Fibroblast of skin of abdomen (primary cell): Measurements from ENCODE around the gene GSG1L.

Experiments used
- DNase-seq: peaks from one replicate; pipeline ENCODE4 v3.0.0-alpha.2; 2013

Gene GSG1L

GRCh38 chr16:28062847-28063521 lies 530 bp downstream of the GSG1L start:
- peak; percentile 12 for DNase-seq

DNA sequence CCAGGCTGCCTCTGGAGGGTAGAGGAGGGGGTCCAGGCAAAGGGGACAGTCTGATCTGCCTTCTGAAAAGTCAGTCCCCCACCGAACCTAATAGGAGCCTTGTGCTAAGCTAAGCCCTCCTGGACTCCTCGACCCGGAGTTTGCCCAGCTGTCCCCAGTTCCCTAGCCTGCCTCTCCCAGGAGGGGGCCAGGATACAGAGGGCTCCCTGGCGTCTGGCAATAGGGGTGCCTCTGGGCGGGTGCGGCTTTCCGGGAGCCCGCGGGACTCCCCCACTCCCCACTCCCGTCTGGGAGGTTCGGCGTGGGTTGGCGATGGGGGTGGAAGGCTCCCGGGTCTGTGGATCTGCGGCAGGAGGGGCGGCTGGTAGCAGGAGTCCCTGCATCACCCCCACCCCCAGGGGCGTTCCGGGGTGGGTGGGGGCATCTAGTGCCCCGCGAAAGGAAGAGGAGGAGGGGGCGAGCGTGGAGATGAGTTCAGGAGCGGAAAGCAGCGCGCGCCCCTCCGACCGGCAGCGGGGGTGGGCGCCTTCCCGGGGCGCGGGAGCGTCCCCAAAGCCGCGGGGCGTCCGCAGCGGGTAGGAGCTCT lies 1.2 kb downstream of the GSG1L start:
- no peak for DNase-seq

DNA sequence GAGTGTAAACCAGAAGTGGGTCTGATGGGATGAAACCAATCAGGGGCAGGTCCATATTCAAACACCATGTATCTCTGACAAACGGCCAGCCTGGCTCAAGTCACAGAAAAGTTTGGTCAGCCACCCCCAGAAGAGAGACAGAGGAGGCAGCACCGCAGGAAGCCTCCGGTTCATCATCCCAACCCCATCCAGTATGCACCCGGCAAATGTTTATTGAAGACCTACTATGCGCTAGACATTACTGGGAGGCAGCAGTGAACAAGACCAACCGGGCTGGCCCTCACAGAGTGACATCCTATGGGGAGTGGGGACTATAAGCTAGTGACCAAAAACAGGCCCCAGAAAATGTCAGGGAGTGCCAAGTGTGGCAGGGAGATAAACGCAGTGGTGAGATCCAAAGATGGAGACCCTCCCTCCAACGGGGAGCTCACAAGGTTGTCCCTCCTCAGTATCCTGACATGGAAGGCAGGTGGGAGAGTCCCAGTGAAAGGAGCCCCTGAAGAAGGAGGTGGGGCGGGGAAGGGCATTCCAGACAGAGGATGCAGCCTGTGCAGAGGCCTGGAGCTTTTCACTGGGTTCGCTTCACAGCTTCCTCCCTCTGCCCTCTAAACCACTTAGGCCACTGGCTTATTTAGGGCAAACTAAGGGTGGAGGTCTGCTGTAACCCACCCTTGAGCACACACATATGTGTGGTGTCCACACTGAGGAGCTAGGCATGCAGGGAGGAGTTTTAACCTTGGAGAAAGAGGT lies 2.0 kb downstream of the GSG1L start:
- DNase-seq: no peak

GRCh38 chr16:28059841-28060575 lies 3.5 kb downstream of the GSG1L start:
- DNase-seq: no peak

GRCh38 chr16:28058839-28059589 lies 4.5 kb downstream of the GSG1L start:
- DNase-seq: no peak

DNA sequence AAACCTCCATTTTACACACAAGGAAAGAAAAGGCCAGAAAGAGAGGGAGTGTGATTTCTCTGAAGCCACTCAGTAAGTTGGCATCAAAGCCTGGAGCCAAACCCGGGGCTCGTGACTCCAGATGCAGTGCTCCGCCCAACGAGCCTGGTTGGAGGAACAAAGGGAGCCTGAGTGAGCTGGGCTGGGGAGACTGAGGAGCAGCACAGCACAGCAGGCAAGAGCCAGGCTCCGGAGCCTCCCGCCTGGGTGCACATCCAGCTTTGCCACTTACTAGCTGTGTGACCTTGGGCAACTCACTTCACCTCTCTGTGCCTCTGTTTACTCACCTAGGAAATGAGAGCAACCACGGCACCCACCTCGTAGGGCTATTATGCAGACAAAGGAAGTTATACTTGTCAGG lies 5.6 kb downstream of the GSG1L start:
- no peak for DNase-seq

DNA sequence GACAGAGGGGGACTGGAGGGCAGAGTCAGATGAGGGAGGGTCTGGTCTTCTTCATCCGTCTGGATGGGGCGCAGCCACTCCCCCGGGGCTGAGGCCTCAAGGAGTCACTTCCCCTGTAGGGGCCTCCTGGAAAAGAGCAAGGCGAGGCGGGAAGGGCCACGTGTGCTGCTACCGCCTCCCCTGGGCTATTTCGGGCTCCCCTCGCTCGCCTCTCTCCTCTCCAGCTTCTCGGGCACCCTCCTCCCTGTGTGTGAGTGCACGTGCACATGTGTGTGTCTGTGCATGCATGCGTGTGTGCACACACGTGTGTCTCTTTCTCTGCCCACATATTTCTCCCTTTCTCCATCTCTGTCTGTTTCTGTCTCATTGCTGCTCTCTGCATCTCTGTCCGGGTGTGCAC lies 10.1 kb downstream of the GSG1L start:
- no peak for DNase-seq

DNA sequence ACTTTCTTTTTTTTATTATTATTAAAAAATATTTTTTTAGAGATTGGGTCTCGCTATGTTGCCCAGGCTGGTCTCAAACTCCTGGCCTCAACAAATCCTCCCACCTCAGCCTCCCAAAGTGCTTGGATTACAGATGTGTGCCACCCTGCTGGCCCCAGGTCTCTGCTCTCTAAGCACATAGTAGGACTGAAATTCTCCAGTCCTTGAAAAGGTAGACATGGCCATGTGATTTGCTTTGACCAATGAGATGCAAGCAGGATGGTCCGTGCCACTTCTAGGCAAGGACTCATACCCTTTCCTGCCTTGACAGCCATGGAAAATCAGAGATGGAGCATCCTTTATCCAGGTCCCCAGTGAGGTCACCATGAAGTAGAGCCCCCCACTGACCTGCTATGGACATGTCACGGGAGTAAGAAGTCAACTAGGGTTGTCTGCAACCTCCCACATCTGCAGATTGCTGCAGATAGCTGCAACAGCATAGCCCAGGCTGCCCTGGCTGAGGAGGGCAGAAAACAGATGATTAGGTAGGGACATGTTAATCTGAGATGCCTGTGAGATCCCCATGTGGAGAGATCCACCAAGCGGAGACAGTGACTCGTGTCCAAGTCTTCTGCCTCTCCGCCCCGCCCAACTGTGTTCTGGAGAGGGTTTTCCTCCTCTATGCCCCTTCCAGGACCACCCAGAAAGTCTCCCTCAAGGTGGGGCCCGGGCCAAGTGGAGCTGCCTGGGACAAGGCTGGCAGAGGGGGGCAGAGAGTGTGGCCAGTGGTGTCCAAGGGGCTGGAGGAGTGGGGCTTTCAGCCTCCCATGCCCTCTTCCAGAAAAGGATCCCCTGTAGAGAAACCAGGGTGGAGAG lies 11.0 kb downstream of the GSG1L start:
- no peak for DNase-seq

- DNase-seq: no peak
Measured at GRCh38 chr16:28051486-28051885, 12.0 kb downstream of the GSG1L start.

GRCh38 chr16:28042811-28043210 lies 20.7 kb downstream of the GSG1L start:
- DNase-seq: peak; percentile 4

DNA sequence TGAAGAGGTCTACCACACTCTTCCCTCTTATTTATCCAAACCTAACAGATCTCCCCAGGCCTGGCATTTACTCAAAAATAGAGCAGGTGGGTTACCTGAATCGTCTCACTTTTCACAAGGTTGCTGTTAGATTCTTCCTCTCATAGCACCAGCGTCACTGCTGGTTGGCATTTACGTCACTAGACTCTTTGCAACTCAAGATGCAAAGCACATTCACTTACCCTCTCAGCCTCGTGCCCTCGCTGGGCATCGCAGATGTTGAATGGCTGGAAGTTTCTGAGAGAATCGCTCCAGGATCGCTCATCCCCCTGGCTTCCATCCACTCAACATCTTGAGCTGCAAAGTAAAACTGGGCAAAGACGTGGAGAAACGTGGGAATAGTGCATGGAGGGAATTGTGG lies 21.9 kb downstream of the GSG1L start:
- DNase-seq: no peak

- DNase-seq: no peak
Measured at GRCh38 chr16:28040039-28040438, 23.5 kb downstream of the GSG1L start.

DNA sequence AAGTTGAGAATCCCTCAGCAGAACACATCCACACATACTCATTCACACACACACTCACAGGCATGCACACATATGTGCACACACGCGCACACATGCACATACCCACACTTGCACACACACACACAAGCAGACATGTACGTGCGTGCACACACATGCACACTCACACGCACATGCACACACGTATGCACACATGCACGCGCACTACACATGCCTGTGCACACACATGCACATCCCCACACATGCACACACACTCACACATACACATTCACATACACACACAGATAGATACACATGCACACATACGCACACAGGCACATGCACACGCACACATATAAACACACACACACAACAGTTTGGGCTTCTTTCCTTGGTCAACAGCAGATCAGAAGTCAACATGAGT lies 24.0 kb downstream of the GSG1L start:
- no peak for DNase-seq

DNA sequence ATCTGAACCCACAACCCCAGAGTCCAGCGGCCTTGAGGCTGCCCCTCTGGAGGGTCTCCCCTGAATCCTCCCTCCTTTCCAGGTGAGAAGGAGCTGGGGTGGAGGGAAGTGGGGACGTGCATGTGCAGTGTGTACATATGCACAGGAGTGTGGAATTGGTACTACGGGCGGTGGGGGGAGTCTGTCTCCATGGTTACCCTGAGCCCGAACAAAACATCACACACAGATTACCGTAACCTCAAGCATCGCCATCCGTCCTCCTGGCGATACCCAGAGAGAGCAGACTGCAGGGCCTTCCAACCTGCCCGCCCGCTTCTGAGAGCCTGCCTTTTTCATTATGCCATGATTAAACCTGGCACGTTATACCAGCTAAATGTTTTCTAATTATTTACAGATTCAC lies 25.1 kb downstream of the GSG1L start:
- no peak for DNase-seq

- DNase-seq: no peak
Measured at GRCh38 chr16:28035866-28036393, 27.6 kb downstream of the GSG1L start.

- DNase-seq: no peak
Measured at GRCh38 chr16:28033870-28034269, 29.6 kb downstream of the GSG1L start.

DNA sequence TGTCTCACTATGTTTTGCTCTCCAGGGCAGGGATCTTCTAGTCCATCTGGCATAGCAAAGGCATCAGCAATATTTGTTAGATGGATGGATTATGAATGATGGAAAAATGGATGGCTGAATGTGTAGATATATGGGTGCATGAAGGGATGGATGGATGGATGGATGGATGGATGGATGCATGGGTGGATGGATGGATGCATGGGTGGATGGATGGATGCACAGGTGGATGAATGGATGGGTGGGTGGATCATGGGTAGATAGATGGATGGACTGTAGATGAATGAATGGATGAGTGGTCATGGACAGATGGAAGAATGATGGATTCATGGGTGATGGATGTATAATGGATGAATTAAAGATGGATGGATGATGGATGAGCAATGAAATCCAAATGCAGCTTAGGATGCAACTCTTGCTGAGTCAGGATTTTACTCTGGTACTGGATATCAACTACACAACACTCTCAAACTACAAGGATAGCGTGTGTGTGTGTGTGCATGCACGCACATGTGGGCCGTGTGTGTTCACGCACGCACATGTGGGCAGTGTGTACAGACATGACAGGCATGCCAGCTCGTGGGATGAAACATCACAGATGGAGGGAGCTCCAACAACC lies 34.0 kb downstream of the GSG1L start:
- DNase-seq: no peak

- DNase-seq: no peak
Measured at GRCh38 chr16:28027055-28027454, 36.5 kb downstream of the GSG1L start.

DNA sequence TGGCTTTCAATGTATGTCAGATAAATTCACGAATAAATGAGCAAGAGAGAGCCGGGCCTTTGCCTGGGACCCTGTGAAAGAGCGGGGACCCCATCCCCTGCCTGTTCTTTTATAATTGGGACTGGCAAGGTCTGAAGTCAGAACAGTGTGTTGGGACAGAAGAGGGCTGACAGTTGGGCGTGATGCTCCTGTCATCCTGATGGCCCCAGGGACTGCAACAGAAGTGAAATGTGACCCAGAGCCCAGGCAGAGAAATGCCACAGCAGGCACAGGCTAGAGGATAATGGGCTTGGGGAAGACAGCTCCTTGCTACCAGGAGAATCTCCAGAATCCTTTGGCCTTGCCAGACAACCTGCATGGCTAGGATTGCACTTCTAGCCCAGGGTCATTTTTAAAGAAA lies 37.9 kb downstream of the GSG1L start:
- no peak for DNase-seq

- no peak for DNase-seq
Measured at GRCh38 chr16:28019218-28019617, 44.3 kb downstream of the GSG1L start.

DNA sequence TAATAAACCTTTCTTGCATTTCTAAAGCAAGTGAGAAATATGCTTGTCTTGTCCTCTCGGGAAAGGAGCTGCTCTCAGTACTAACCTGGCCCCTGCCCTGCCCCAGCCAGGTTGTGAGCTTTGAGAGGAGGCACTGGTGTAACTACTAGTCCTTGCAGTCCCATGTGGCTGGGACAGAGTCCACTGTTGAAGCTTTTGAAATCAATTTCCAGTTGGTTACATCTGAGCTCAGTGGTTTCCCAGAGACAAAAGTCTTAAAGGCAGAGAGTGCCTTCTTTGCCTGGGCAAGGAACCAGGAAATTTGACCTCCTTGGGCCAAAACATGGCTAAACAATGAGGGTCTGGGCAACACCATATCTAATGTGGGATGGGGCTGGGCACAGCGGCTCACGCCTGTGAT lies 48.7 kb downstream of the GSG1L start:
- DNase-seq: no peak
